NCI-H2196 (cell line): ENCODE results near the gene ADGRA1.
A peak's percentile ranks its signal among the peaks of the same experiment; 100 is the strongest.
"Not testable (repeated sequence)": the region's sequence is repeated elsewhere in the genome, so short reads cannot be mapped to it uniquely, and the experiment has no call there.

ENCODE experiments used
- DNase-seq: peaks from one replicate; lab custom pipeline; 2025; ENCODE audit not compliant: unreplicated experiment; lab: John Stamatoyannopoulos, UW

The ADGRA1 gene, protein sequence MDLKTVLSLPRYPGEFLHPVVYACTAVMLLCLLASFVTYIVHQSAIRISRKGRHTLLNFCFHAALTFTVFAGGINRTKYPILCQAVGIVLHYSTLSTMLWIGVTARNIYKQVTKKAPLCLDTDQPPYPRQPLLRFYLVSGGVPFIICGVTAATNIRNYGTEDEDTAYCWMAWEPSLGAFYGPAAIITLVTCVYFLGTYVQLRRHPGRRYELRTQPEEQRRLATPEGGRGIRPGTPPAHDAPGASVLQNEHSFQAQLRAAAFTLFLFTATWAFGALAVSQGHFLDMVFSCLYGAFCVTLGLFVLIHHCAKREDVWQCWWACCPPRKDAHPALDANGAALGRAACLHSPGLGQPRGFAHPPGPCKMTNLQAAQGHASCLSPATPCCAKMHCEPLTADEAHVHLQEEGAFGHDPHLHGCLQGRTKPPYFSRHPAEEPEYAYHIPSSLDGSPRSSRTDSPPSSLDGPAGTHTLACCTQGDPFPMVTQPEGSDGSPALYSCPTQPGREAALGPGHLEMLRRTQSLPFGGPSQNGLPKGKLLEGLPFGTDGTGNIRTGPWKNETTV

GRCh38 chr10:133087679-133088178, at the start of gene ADGRA1:
TSS of gene ADGRA1 (plus strand) at chr10:133087924. CDS start at chr10:133088910, 986 bp downstream.
- DNase-seq, result peak; percentile 20

DNA sequence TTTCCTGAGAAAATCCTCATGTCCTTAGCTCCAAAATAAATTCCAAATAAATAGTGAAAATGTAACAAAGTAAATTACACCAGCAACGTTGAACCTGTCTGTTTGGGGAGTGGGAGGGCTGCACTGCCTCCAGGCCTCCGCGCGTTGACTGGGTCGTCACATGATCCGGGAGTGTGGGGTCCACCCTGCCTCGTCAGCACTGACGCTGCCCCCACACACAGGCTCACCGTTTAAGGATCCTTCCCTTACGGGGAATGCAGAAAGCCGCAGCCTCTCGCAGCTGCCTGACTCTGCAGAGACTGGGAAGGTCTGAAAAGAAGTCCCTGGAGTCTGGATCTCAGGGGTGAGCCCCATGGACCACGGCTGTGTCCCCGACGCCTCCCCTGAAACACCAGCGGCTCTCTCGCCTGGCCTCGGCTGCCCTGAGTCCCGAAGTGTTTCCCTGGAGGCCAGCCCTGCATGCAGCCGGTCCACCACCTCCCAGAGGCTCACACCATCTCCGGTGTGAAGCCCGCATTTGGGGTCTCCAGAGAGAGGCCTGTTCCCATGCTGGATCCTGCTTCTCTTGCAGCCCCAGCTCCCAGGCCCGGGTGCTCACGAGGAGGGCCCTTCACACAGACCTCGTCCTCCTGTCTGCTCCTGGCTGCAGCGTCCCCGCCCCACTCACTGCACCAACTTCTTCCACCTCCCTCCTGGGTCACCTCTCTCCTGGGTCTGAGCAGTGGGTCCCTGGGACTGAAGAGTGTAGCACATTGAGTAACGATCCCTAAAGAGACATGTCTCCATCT, 49.5 kb upstream of the ADGRA1 start:
- DNase-seq, result no peak

DNA sequence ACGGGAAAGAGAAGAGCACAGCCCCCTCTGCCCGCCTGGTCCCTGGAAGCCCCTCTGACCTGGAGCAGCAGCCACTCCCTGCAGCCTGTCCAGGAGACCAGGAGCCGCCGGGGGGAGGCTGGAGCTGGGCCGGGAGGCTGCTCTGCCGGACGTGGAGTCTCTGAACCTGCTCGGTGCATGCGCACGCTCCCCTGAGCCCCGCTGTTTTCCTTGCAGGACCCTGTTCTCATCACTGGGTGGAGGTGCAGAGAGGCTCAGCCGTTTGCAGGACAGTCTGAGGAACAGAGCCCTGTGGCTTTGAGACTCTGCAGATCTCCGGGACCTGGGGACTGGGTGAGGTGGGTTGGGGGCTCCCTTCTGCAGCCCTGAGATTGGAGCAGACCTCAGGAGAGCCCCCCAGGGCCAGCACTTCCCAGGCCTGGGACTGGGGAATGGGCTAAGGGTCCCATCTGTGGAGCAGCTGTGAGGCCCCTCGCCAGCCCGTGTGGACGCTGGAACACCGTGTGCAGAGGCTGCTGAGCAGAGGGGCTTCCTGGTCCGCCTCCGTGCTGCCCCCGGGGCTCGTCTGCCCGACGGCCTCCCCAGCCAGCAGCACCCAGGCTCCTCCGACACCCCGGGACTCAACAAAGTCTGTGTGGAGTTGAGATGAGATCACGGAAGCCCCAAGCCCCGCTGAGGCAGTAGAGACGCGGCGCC, 48.5 kb upstream of the ADGRA1 start:
- DNase-seq, result no peak

DNA sequence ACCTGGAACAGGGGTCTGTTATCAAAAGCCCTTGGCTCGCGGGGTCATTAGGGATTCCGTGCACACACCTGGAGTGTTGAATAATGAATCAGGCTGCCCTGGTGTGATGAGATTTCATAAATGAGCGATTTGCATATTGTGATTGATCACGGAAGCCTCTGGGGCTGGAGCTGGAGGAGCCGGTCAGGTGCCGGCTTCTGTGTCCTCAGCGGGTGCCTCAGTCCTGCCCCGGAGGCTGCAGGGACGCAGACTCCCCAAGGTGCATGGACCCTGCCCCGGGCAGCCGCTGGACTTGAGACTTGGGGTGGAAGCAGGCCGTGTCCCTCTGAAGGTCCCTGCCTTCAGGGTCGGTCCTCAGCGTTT, 47.9 kb upstream of the ADGRA1 start:
- no peak for DNase-seq

- DNase-seq, result peak; percentile 45
Observed at GRCh38 chr10:133040198-133040597, 47.5 kb upstream of the ADGRA1 start.

DNA sequence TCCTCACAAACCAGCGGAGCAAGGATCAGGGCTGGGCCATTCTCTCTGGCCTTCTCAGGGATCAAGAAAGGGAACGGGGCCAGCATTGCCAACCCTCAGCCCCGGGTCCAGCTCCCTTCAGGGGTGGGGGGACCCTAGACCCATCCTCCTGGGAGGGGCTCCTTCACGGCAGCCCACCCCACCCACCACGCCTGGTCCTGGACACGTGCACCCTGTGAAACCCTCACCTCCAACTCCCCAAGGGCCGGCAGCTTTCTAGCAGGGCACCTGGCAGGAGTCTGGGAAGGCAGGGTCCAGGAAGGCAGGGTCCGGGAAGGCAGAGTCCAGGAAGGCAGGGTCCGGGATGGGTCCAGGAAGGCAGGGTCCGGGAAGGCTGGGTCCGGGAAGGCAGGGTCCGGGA, 46.6 kb upstream of the ADGRA1 start:
- DNase-seq, result no peak

DNA sequence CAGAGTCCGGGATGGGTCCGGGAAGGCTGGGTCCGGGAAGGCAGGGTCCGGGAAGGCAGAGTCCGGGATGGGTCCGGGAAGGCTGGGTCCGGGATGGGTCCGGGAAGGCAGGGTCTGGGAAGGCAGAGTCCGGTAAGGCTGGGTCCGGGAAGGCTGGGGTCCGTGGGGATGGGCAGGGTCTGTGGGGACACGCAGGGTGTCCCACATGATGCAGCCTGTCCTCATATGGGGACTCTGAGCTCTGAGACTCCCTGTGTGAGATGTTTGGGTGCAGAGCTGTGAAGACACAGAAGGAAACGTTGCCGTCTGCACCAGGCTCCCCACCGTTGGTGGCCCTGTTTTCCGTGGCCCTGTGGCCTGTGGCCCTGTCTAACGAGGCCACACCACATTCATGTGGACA, 45.7 kb upstream of the ADGRA1 start:
- DNase-seq, result no peak

- no peak for DNase-seq
Observed at GRCh38 chr10:133042816-133043215, 44.9 kb upstream of the ADGRA1 start.

- DNase-seq, result no peak
Observed at GRCh38 chr10:133043541-133044225, 44.0 kb upstream of the ADGRA1 start.

GRCh38 chr10:133044401-133044811, 43.3 kb upstream of the ADGRA1 start:
- no peak for DNase-seq

DNA sequence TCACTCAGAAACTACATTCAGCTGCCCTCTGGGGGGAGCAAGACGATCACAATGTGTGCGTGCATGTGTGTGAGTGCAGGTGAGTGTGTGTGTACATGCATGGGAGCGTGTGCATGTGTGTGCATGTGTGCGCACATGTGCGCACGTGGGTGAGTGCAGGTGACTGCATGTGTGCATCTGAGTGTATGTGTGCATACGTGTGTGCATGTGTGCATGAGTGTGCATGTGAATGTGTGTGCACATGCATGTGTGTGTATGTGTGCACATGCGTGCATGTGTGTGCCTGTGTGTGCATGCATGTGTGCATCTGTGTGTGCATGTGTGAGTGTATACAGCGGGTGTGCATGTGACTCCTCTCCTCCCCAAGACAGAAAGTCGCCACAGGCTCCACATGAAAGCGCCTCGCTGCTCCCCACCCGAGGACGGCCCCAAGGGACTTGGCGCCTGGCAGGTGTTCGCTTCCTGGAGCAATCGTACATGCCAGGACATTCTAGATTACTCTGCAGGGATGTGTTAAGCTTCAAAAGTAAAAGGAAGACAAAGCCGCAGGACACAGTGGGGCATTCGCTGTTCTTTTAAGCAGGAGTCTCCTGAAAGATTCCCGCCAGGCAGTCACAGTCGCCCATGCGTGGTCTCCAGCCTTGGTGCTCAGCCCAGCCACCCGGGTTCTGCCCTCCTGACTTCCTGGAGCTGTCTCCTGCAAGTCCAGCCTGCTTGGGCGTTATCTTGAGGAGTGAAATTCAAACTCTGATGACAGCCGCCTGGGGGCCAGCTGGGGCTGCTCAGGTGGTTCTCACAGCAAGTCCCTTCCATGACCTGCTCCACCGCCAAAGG, 42.0 kb upstream of the ADGRA1 start:
- DNase-seq, result no peak

DNA sequence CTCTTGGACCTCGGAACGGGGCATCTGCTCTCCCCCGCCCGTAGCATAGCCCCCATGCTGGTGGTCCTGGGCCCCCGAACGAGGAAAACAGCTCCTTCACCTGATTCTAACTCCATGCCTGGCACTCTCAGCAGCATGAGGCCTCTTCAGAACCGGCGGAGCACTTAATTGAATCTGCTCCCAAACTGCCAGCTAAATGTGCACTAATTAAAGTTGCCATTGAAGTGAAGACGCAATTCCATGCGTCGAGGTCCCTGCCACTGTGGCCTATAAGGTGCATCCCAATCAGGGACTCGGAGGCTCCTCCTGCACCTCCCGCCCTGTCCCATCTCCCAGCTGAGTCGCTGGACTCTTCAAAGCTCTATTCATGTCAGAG, 41.3 kb upstream of the ADGRA1 start:
- no peak for DNase-seq

DNA sequence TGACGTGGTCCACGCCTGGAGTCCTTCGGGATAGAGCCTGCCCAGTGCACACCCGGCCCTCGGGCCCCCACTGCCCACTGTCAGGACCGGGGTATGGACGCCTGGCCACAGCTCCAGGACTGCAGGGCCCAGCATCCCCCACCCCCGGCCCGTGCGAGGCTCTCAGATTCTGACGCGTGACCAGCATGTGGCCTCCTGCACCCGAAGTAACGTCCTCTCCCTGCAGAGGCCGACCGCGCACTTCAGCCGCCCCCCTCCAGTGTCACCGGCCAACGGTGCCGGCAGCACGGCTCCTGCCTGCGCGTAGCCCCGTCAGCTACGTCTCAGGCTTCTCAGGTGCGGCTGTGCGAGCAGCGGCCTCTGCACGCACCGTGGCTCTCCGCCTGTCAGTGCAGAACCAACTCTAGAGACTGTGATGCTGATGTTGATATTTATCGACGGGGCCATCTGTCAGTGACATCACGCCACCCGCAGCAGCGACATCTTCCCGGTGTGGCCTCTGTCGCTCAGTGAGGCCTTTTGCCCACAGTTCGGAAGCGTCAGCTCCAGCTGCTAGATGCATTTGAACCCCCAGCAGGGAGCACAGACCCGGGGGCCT, 40.1 kb upstream of the ADGRA1 start:
- no peak for DNase-seq

GRCh38 chr10:133048266-133048665, 39.5 kb upstream of the ADGRA1 start:
- DNase-seq, result no peak

DNA sequence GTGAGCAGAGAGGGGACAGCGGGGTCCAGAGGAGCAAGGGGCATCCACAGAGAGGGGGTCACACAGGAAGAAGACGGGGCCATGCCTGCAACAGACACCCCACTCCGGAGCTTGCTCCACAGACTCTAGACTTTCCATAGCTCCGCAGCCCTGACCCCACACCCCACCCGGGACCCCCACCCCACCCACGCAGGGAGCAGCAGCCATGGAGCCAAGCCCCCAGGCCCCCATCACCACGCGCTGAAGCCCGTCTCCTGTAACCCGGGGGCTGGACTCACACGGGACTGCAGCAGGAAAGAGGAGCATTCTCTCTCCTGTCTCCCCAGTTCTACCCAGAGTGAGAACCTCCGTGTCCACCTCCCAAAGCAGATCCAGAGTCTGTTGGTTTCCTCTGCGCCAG, 38.8 kb upstream of the ADGRA1 start:
- no peak for DNase-seq

DNA sequence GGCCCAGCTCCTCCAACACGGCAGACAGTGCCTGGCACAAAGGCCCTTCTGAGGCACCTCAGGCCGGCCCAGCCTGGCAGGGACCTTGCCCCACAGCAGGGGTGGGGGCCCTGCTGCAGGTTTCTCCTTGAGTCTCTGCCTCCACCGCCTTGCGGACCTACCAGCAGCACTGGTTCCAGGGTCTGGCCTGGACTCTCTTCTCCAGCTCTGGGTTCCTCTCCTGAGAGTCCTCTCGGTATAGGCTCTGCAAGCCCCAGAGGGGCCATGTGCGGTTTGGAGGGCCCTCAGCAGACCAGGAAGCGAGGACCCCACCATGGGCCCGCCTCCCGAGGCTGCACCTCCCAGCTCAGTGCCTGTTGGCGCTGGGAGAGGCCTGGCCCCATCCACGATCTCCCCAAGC, 38.1 kb upstream of the ADGRA1 start:
- DNase-seq, result no peak

GRCh38 chr10:133050371-133050770, 37.4 kb upstream of the ADGRA1 start:
- no peak for DNase-seq

DNA sequence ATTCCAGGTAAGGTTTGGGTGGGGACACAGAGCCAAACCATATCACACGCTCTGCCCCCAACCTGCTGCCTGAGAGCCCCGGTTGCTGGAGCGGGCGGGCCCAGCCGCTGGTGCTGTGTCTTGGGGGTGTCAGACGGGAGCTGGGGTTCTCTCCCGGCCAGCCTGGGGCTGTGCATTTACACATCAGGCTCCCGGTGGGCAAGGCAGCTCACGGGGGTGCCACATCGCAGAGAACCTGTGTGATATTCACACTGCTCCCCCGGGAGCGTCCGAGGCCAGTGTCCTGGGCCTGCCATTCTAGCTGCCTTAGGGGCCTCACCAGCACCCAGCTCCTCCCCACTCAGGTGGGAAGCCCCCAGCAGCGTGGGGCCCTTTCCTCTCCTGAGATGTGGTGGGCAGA, 35.6 kb upstream of the ADGRA1 start:
- DNase-seq, result no peak

GRCh38 chr10:133053527-133054133, 34.1 kb upstream of the ADGRA1 start:
- DNase-seq, result not testable (repeated sequence)
